Thyroid gland (tissue), 4 donors: ENCODE data around the gene RNF213.

Experiments
- CTCF ChIP-seq, 6 experiments: fragments of 200-600 bp in 3 of 6; fragments of 450-650 bp in 3 of 6; sonication (generic) in 3 of 6; IDR thresholded peaks; one replicate each; pipeline ENCODE4 v1.5.1; 2016 to 2019; ENCODE audit warnings: antibody characterized with exemption in 6 of 6, mild to moderate bottlenecking in 2 of 6, inconsistent platforms in 1 of 6, moderate library complexity in 1 of 6
- POLR2A ChIP-seq, 2 donors: fragments of 450-650 bp; IDR thresholded peaks; one replicate each; pipeline ENCODE4 v1.6.1; 2017; ENCODE audit warnings: antibody characterized with exemption in 2 of 2, mild to moderate bottlenecking in 2 of 2, moderate library complexity in 1 of 2

DNA sequence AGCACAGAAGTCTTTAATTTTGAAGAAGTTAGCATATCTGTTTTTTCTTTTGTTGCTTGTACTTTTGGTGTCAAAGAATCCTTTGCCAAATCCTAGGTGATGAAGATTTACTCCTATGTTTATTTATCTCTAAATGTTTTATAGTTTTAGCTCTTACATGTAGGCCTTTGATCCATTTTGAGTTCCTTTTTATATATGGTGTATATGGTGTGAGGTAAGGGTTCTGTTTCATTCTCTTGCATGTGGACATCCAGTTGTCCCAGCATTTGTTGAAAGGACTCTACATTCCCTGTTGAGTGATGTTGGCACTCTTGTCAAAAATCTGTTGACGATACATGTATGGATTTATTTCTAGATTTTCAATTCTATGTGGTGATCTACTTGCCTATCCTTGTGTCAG lies 62.2 kb downstream of the RNF213 start:
- TF ChIP-seq POLR2A (IDR thresholded peaks at IDR 0.05) (no peak), CTCF (IDR thresholded peaks at IDR 0.05) (no peak)
